Glutamatergic neuron (in vitro differentiated cells): Measurements from ENCODE around the gene ALDH3B1. TPM values are rescaled to one million over a fixed set of nuclear protein-coding genes. Genes with fewer than 3 reads are reported as not detected.
A peak's percentile ranks its signal among the peaks of the same experiment; 100 is the strongest.

Source experiments
- DNase-seq: peaks from one replicate; pipeline ENCODE4 v3.0.0; 2022
- H3K27ac Mint-ChIP-seq: one replicate; pipeline ENCODE4 v1.8.0; 2020; ENCODE audit warnings: mild to moderate bottlenecking, mixed read lengths, inconsistent platforms; ENCODE audit not compliant: unreplicated experiment
- H3K27me3 Mint-ChIP-seq: one replicate; pipeline ENCODE4 v1.8.0; 2020; ENCODE audit warnings: mild to moderate bottlenecking, moderate library complexity, mixed read lengths, inconsistent platforms; ENCODE audit not compliant: unreplicated experiment
- H3K36me3 Mint-ChIP-seq: one replicate; pipeline ENCODE4 v1.8.0; 2020; ENCODE audit warnings: mild to moderate bottlenecking, mixed read lengths, inconsistent platforms; ENCODE audit not compliant: unreplicated experiment
- H3K4me1 Mint-ChIP-seq: one replicate; pipeline ENCODE4 v1.8.0; 2020; ENCODE audit warnings: mild to moderate bottlenecking, low read depth, mixed read lengths, inconsistent platforms; ENCODE audit not compliant: unreplicated experiment
- H3K4me3 Mint-ChIP-seq: one replicate; pipeline ENCODE4 v1.8.0; 2020; ENCODE audit warnings: mild to moderate bottlenecking, mixed read lengths, inconsistent platforms; ENCODE audit not compliant: unreplicated experiment
- H3K9me3 Mint-ChIP-seq: one replicate; pipeline ENCODE4 v1.8.0; 2020; ENCODE audit warnings: mild to moderate bottlenecking, moderate library complexity, mixed read lengths, inconsistent platforms; ENCODE audit not compliant: unreplicated experiment
- CTCF ChIP-seq: fragments of 200-600 bp; sonication (generic); IDR thresholded peaks from one replicate; pipeline ENCODE4 v1.5.0; 2021; ENCODE audit not compliant: partially characterized antibody, unreplicated experiment
- total RNA-seq: library from RNA; stranded (reverse); fragmentation: NEBNext Ultra II Directional; extraction: Animal tissue kit (Norgen Biotek cat#: 25700); gene quantifications from one replicate; pipeline ENCODE4 v1.2.1, GENCODE V29; 2021; ENCODE audit not compliant: unreplicated experiment

The ALDH3B1 gene
- total RNA-seq, 1 donor from 2014 or later = 0.22 TPM

DNA sequence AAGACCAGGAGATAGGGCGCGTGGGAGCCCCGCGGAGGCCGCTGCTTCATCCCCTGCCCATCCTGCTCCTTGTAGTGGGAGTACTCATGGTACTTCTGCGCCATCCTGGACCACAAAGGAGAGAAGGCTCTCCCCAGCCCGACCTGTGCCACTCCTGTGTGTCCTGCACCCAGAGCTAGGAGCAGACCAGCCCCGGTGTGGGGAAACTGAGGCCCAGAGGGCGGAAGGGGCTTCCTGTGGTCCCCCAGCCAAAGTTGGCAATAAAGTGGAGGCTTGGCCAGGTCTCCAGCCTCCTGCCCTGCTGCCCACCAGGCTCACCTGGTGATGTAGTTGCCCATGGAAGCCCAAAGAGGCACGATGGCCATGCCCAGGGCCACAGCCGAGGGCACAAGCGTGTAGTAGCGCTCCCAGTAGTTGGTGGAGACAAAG is 10.9 kb upstream of the ALDH3B1 start:
- no peak for DNase-seq
- Mint-ChIP-seq H3K4me1 (peaks cover 4% of the 10 kb centered on the region), H3K27ac (no peak overlapping the region), H3K27me3 (peaks cover 14% of the 10 kb centered on the region), H3K9me3 (peaks cover 4% of the 10 kb centered on the region), H3K36me3 (no peaks in the 10 kb centered on the region), H3K4me3 (no peak overlapping the region)
- TF ChIP-seq CTCF = no peak

GRCh38 chr11:67999704-68000103 is 10.4 kb upstream of the ALDH3B1 start:
- no peaks in the 10 kb centered on the region for H3K36me3 Mint-ChIP-seq
- DNase-seq = no peak
- H3K27ac Mint-ChIP-seq = no peak overlapping the region
- peaks cover 4% of the 10 kb centered on the region for H3K9me3 Mint-ChIP-seq
- H3K4me1 Mint-ChIP-seq = peaks cover 4% of the 10 kb centered on the region
- no peak overlapping the region for H3K4me3 Mint-ChIP-seq
- no peak for TF ChIP-seq CTCF
- peaks cover 15% of the 10 kb centered on the region for H3K27me3 Mint-ChIP-seq

GRCh38 chr11:68002575-68002937 is 7.6 kb upstream of the ALDH3B1 start:
- DNase-seq = no peak
- Mint-ChIP-seq H3K27me3 (peaks cover 14% of the 10 kb centered on the region), H3K27ac (no peak overlapping the region), H3K4me1 (peaks cover 3% of the 10 kb centered on the region), H3K36me3 (no peaks in the 10 kb centered on the region), H3K4me3 (peak overlapping the region; percentile 84), H3K9me3 (peaks cover 4% of the 10 kb centered on the region)
- TF ChIP-seq CTCF = no peak

- Mint-ChIP-seq H3K4me3 (peak overlapping the region; percentile 84), H3K27ac (no peak overlapping the region), H3K27me3 (peaks cover 14% of the 10 kb centered on the region), H3K36me3 (no peaks in the 10 kb centered on the region), H3K9me3 (peaks cover 4% of the 10 kb centered on the region), H3K4me1 (peaks cover 3% of the 10 kb centered on the region)
- no peak for TF ChIP-seq CTCF
- peak; percentile 45 for DNase-seq
Measured at GRCh38 chr11:68002938-68003845, 6.9 kb upstream of the ALDH3B1 start.
